ENCODE data around the gene P4HA2. TPM values are rescaled to one million over a fixed set of nuclear protein-coding genes. Genes with fewer than 3 reads are reported as not detected.

Gene P4HA2
- total RNA-seq = 10 to 100 TPM; 60.5 to 65.4 TPM

- no peak for TF ChIP-seq CTCF (IDR thresholded peaks at IDR 0.05)
- Histone ChIP-seq H3K27me3 (no peaks in the 10 kb centered on the region), H3K4me3 (peak within 1 kb of the TSS; percentile 77 to 80), H3K4me1 (peaks cover 0 to 54% of the 10 kb centered on the region in 2 donors), H3K9me3 (no peaks in the 10 kb centered on the region), H3K27ac (peak within 1 kb of the TSS; percentile 91 to 98), H3K36me3 (no peaks in the 10 kb centered on the region)
- DNase-seq (ENCODE audit: low spot score) = peak; percentile 85
Observed at GRCh38 chr5:132227485-132228240, at the start of gene P4HA2. Gene P4HA2, minus strand, starts transcription at chr5:132227853. Its CDS starts 9,227 bp downstream, at chr5:132218626.

- H3K27me3 ChIP-seq = no peaks in the 10 kb centered on the region
- H3K36me3 ChIP-seq = peaks cover 2% of the 10 kb centered on the region
- TF ChIP-seq CTCF (IDR thresholded peaks at IDR 0.05) = no peak
Observed at GRCh38 chr5:132277256-132277655, 49.6 kb upstream of the P4HA2 start.

GRCh38 chr5:132275367-132276220 is 47.9 kb upstream of the P4HA2 start:
- H3K27ac ChIP-seq = no peak overlapping the region
- no peak for DNase-seq (ENCODE audit: low spot score)
- H3K9me3 ChIP-seq = no peaks in the 10 kb centered on the region
- no peak for TF ChIP-seq CTCF (IDR thresholded peaks at IDR 0.05)
- H3K4me3 ChIP-seq = no peak overlapping the region
- H3K36me3 ChIP-seq = peaks cover 8% of the 10 kb centered on the region
- H3K4me1 ChIP-seq = no peaks in the 10 kb centered on the region
- H3K27me3 ChIP-seq = no peaks in the 10 kb centered on the region

More at GRCh38 chr5:132277256-132277655, 49.6 kb upstream of the P4HA2 start:
- no peaks in the 10 kb centered on the region for H3K4me1 ChIP-seq
- no peak overlapping the region for H3K27ac ChIP-seq
- no peaks in the 10 kb centered on the region for H3K9me3 ChIP-seq
- no peak for DNase-seq (ENCODE audit: low spot score)
- H3K4me3 ChIP-seq = no peak overlapping the region

GRCh38 chr5:132274050-132274792 is 46.6 kb upstream of the P4HA2 start:
- H3K9me3 ChIP-seq = no peaks in the 10 kb centered on the region
- H3K27me3 ChIP-seq = no peaks in the 10 kb centered on the region
- no peak overlapping the region for H3K4me3 ChIP-seq
- H3K36me3 ChIP-seq = peaks cover 8% of the 10 kb centered on the region
- no peak overlapping the region for H3K27ac ChIP-seq
- TF ChIP-seq CTCF (IDR thresholded peaks at IDR 0.05) = no peak
- no peaks in the 10 kb centered on the region for H3K4me1 ChIP-seq
- no peak for DNase-seq (ENCODE audit: low spot score)

- Histone ChIP-seq H3K4me1 (no peaks in the 10 kb centered on the region), H3K27ac (no peak overlapping the region), H3K4me3 (no peak overlapping the region), H3K27me3 (no peaks in the 10 kb centered on the region), H3K36me3 (peaks cover 8% of the 10 kb centered on the region), H3K9me3 (no peaks in the 10 kb centered on the region)
- no peak for DNase-seq (ENCODE audit: low spot score)
- TF ChIP-seq CTCF (IDR thresholded peaks at IDR 0.05) = no peak
Observed at GRCh38 chr5:132273631-132274030, 46.0 kb upstream of the P4HA2 start.
